Ascending aorta (tissue), 2 donors: ENCODE results near the gene TRIM17. TPM values are rescaled to one million over a fixed set of nuclear protein-coding genes. Genes with fewer than 3 reads are reported as not detected.

Experiments
- DNase-seq, 2 donors: peaks; one replicate each; pipeline ENCODE4 v3.0.0-alpha.2; 2019; ENCODE audit warnings: low spot score in 2 of 2
- H3K27ac ChIP-seq, 2 donors: fragments of 200-600 bp; sonication (generic); one replicate each; pipeline ENCODE4 v1.5.1; 2016 to 2017; ENCODE audit warnings: mild to moderate bottlenecking in 1 of 2
- H3K27me3 ChIP-seq: fragments of 200-600 bp; sonication (generic); one replicate; pipeline ENCODE4 v1.5.1; 2017
- H3K36me3 ChIP-seq, 2 donors: fragments of 200-600 bp; sonication (generic); one replicate each; pipeline ENCODE4 v1.5.1; 2016
- H3K4me1 ChIP-seq, 2 donors: fragments of 200-600 bp; sonication (generic); one replicate each; pipeline ENCODE4 v1.5.1; 2016 to 2017; ENCODE audit warnings: mild to moderate bottlenecking in 1 of 2
- H3K4me3 ChIP-seq, 2 donors: fragments of 200-600 bp; sonication (generic); one replicate each; pipeline ENCODE4 v1.5.1; 2016 to 2017; ENCODE audit warnings: mild to moderate bottlenecking in 1 of 2
- H3K9me3 ChIP-seq, 2 donors: fragments of 200-600 bp; sonication (generic); one replicate each; pipeline ENCODE4 v1.5.1; 2016
- intact Hi-C: fragments of 100-400 bp; cut with DNase I; formaldehyde crosslinking; loops from one replicate; pipeline ENCODE4 v1.15.1; 2023
- total RNA-seq: library from RNA; depleted of rRNA; stranded (reverse); fragments of >200 nt; gene quantifications from one replicate; pipeline ENCODE4 v1.1.0, GENCODE V29; 2016
- TF ChIP-seq, protein P1 (sequence below), 3 experiments: fragments of 200-600 bp in 2 of 3; fragments of 450-650 bp in 1 of 3; sonication (generic) in 2 of 3; IDR thresholded peaks; one replicate each; pipeline ENCODE4 v1.5.1; 2016 to 2019; ENCODE audit warnings: antibody characterized with exemption in 3 of 3, mild to moderate bottlenecking in 1 of 3, moderate library complexity in 1 of 3

The TRIM17 gene
- total RNA-seq, 1 donor from 2014 or later: not detected

DNA sequence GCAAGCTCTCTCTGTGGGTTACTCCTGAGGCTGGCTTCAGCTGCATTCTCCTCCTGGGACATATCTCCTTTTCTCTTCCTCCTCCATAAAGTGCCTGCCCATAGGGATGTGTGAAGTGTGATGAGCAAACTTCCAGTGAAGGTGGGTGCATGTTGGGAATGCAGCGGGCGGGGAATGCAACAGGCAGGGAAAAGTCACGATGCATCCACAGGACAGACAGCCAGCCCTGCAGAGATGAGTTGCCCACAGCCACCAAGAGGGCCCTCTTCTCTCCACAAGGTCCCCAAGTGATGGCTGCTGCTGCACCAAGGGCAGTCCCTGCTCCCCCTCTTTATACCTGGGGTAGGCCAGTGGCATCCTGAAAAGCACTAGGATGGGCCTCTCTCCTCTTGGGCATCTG, 37.0 kb upstream of the TRIM17 start:
- peaks cover 0 to 8% of the 10 kb centered on the region in 2 donors for H3K4me1 ChIP-seq
- H3K27ac ChIP-seq: no peak overlapping the region
- no peak overlapping the region for H3K4me3 ChIP-seq
- TF ChIP-seq, protein P1, sequence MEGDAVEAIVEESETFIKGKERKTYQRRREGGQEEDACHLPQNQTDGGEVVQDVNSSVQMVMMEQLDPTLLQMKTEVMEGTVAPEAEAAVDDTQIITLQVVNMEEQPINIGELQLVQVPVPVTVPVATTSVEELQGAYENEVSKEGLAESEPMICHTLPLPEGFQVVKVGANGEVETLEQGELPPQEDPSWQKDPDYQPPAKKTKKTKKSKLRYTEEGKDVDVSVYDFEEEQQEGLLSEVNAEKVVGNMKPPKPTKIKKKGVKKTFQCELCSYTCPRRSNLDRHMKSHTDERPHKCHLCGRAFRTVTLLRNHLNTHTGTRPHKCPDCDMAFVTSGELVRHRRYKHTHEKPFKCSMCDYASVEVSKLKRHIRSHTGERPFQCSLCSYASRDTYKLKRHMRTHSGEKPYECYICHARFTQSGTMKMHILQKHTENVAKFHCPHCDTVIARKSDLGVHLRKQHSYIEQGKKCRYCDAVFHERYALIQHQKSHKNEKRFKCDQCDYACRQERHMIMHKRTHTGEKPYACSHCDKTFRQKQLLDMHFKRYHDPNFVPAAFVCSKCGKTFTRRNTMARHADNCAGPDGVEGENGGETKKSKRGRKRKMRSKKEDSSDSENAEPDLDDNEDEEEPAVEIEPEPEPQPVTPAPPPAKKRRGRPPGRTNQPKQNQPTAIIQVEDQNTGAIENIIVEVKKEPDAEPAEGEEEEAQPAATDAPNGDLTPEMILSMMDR (IDR thresholded peaks at IDR 0.05): no peak
- no peaks in the 10 kb centered on the region for H3K27me3 ChIP-seq
- no peaks in the 10 kb centered on the region for H3K36me3 ChIP-seq
- intact Hi-C loops: no loop called here
- no peak for DNase-seq
- no peaks in the 10 kb centered on the region for H3K9me3 ChIP-seq

DNA sequence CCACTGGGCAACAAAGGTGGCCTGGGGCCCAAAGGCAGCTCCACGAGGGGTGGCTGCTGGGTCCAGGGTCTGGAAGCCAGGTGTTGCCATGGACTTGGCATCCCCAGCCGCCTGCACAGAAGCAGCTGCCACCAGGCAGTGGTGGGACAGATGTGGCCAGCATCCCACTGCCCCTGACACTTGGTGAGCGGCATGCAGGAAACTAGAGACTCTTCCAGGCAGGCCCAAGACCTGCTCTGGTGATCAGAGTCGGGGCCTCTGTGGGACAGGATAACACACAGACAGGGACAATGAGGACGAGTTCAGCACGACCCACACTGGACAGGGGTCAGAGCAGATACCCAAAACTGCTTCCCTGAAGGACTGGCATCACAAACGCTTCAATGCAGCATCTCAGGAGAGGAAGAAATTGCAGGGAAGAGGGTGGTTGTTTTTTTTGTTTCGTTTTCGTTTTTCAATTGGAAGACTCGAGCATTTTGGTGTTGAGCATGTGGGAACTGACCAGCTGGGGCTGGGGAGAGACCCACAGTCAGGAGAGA, 36.4 kb upstream of the TRIM17 start:
- H3K27ac ChIP-seq: no peak overlapping the region
- intact Hi-C loops: no loop called here
- H3K4me3 ChIP-seq: no peak overlapping the region
- DNase-seq: no peak
- peaks cover 0 to 8% of the 10 kb centered on the region in 2 donors for H3K4me1 ChIP-seq
- TF ChIP-seq, protein P1 (IDR thresholded peaks at IDR 0.05): no peak
- no peaks in the 10 kb centered on the region for H3K9me3 ChIP-seq
- H3K36me3 ChIP-seq: no peaks in the 10 kb centered on the region
- no peaks in the 10 kb centered on the region for H3K27me3 ChIP-seq

DNA sequence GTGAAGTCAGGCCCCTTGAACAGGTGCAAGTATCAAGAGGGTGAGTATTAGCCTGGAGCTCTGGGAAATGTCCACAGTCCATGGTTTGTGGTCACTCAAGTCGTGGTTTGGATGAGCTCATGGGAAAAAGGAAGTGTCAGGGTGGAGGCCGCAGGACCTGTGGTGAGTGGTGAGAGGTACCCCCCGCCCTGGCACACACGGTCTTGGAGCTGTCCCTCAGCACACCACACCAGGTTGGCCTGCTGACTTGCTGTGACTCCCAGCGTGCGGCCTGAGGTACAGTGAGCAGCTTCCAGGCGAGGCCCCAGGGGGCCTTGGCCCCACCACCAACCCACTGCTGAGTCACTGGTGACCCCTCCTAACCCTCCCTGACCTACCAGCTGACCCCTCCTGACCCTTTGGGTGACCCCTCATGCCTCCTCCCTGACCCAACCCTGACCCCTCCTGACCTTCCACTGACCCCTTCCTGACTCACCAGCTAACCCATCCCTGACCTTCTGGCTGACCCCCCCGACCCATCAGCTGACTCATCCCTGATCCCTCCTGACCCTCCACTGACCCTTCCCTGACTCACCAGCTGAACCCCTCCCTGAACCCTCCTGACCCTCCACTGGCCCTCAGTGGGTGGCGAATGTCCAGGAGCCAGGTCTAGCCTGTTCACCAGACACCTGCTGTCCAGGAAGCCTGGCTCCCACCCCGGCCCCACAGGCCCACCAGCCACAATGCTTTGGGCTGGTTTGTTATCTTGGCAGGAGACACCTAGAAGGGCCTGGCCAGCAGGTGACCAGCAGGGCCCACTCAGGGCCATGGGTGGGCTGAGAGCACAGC, 35.7 kb upstream of the TRIM17 start:
- TF ChIP-seq, protein P1 (IDR thresholded peaks at IDR 0.05): no peak
- DNase-seq: no peak
- Histone ChIP-seq H3K4me3 (no peak overlapping the region), H3K9me3 (no peaks in the 10 kb centered on the region), H3K36me3 (no peaks in the 10 kb centered on the region), H3K27ac (no peak overlapping the region), H3K27me3 (no peaks in the 10 kb centered on the region), H3K4me1 (peaks cover 0 to 4% of the 10 kb centered on the region in 2 donors)
- intact Hi-C loops: no loop called here

DNA sequence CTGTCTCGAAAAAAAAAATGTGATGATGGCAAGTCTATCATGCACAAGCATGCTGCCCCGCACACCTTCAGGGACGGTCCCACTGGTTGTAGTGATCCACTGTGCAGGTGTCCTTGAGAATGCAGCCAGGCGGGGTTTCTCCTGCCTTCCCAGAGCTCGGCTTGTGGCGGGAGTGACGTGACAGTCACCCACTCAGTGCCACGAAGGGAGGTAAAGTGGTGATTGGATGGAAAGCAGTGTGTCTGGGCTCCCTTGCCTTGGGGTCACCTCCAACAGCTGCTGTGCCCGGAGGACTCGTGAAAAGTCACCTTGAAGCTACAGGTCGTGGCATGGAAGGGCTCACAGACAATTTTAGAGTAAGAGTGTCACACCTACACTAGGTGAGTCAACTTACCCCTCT, 33.5 kb upstream of the TRIM17 start:
- Histone ChIP-seq H3K4me3 (no peak overlapping the region), H3K27ac (no peak overlapping the region), H3K9me3 (no peaks in the 10 kb centered on the region), H3K27me3 (no peaks in the 10 kb centered on the region), H3K36me3 (no peaks in the 10 kb centered on the region), H3K4me1 (peaks cover 3 to 5% of the 10 kb centered on the region in 2 donors)
- TF ChIP-seq, protein P1 (IDR thresholded peaks at IDR 0.05): no peak
- intact Hi-C loops: no loop called here
- no peak for DNase-seq

DNA sequence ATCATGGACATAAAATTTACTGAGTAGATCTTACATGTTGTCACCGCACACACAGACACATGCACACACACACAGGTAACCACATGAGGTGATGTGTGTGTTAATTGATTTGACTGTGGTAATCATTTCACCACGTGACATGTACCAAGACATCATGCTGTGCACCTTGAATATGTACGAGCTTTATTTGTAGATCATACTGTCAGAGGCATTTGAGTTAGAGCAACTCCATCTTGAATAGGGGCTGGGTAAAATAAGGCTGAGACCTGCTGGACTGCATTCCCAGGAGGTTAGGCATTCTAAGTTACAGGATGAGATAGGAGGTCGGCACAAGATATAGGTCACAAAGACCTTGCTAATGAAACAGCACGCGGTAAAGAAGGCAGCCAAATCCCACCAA, 31.7 kb upstream of the TRIM17 start:
- Histone ChIP-seq H3K27me3 (no peaks in the 10 kb centered on the region), H3K4me1 (peaks cover 3 to 5% of the 10 kb centered on the region in 2 donors), H3K4me3 (no peak overlapping the region), H3K9me3 (no peaks in the 10 kb centered on the region), H3K27ac (no peak overlapping the region), H3K36me3 (no peaks in the 10 kb centered on the region)
- DNase-seq: no peak
- intact Hi-C loops: no loop called here
- TF ChIP-seq, protein P1 (IDR thresholded peaks at IDR 0.05): no peak
